HL-60 (cell line): ENCODE data around the gene RBM38.

Experiments
- GABPA ChIP-seq: IDR thresholded peaks from 2 replicates; pipeline ENCODE4 v1.6.1; 2012; ENCODE audit warnings: low read depth
- POLR2AphosphoS5 ChIP-seq: IDR thresholded peaks from 2 replicates; pipeline ENCODE4 v1.6.1; 2012; ENCODE audit warnings: low read depth
- TF ChIP-seq, protein P1 (sequence below): IDR thresholded peaks from one replicate; pipeline ENCODE4 v1.5.1; 2011; ENCODE audit warnings: low read length, control low read depth, inconsistent platforms; ENCODE audit not compliant: insufficient read depth

- TF ChIP-seq, protein P1, sequence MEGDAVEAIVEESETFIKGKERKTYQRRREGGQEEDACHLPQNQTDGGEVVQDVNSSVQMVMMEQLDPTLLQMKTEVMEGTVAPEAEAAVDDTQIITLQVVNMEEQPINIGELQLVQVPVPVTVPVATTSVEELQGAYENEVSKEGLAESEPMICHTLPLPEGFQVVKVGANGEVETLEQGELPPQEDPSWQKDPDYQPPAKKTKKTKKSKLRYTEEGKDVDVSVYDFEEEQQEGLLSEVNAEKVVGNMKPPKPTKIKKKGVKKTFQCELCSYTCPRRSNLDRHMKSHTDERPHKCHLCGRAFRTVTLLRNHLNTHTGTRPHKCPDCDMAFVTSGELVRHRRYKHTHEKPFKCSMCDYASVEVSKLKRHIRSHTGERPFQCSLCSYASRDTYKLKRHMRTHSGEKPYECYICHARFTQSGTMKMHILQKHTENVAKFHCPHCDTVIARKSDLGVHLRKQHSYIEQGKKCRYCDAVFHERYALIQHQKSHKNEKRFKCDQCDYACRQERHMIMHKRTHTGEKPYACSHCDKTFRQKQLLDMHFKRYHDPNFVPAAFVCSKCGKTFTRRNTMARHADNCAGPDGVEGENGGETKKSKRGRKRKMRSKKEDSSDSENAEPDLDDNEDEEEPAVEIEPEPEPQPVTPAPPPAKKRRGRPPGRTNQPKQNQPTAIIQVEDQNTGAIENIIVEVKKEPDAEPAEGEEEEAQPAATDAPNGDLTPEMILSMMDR, result no peak
- TF ChIP-seq GABPA, result no peak
- TF ChIP-seq POLR2AphosphoS5, result no peak
Observed at GRCh38 chr20:57429159-57429496, 37.9 kb downstream of the RBM38 start.
